ENCODE measurements around the gene RAPGEF5.

RAPGEF5 gene

GRCh38 chr7:22393913-22394729, 37.2 kb upstream of the RAPGEF5 start:
- H3K9me3 ChIP-seq: no peaks in the 10 kb centered on the region
- H3K36me3 ChIP-seq (replicated peaks): no peaks in the 10 kb centered on the region
- DNase-seq (ENCODE audit: low spot score in 2 of 2): no peak
- no peak overlapping the region for H3K4me3 ChIP-seq
- no peaks in the 10 kb centered on the region for H3K27me3 ChIP-seq (ENCODE audit: low read depth)
- in situ Hi-C loops (cut with MboI; ENCODE audit: low sequenced_read_pairs): no loop called here
- no peaks in the 10 kb centered on the region for H3K4me1 ChIP-seq

GRCh38 chr7:22390516-22390915, 33.6 kb upstream of the RAPGEF5 start:
- no peak overlapping the region for H3K4me3 ChIP-seq
- no peak for DNase-seq (ENCODE audit: low spot score in 2 of 2)
- no peaks in the 10 kb centered on the region for H3K36me3 ChIP-seq (replicated peaks)
- H3K4me1 ChIP-seq: no peaks in the 10 kb centered on the region
- in situ Hi-C loops (cut with MboI; ENCODE audit: low sequenced_read_pairs): no loop called here
- H3K9me3 ChIP-seq: no peaks in the 10 kb centered on the region
- H3K27me3 ChIP-seq (ENCODE audit: low read depth): no peaks in the 10 kb centered on the region

- no peaks in the 10 kb centered on the region for H3K36me3 ChIP-seq (replicated peaks)
- no peaks in the 10 kb centered on the region for H3K27me3 ChIP-seq (ENCODE audit: low read depth)
- H3K9me3 ChIP-seq: no peaks in the 10 kb centered on the region
- DNase-seq (ENCODE audit: low spot score in 2 of 2): no peak
- in situ Hi-C loops (cut with MboI; ENCODE audit: low sequenced_read_pairs): no loop called here
- H3K4me1 ChIP-seq: no peaks in the 10 kb centered on the region
- no peak overlapping the region for H3K4me3 ChIP-seq
Measured at GRCh38 chr7:22389892-22390291, 32.9 kb upstream of the RAPGEF5 start.

DNA sequence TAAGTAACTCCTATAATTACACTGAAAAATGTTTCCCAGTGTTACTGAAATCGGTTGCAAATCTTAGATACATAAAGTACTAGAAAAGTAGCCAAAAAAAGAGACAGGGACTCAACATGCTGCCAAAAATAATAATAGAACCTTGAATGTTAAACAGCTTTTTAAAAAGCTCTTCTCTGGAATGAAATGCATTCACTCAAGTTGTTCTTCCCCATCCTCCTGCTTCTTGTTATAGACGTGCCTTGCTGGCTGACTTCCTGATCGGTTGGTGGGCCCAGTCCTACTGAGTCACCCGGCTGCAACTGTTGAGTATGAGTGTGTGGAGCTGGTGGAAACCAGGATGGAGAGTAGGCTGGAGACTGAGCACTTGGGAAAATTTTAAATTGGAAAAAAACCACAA, 30.6 kb upstream of the RAPGEF5 start:
- H3K9me3 ChIP-seq: no peaks in the 10 kb centered on the region
- H3K36me3 ChIP-seq (replicated peaks): no peaks in the 10 kb centered on the region
- no peaks in the 10 kb centered on the region for H3K27me3 ChIP-seq (ENCODE audit: low read depth)
- H3K4me3 ChIP-seq: no peak overlapping the region
- no peak for DNase-seq (ENCODE audit: low spot score in 2 of 2)
- H3K4me1 ChIP-seq: peaks cover 5% of the 10 kb centered on the region
- in situ Hi-C loops (cut with MboI; ENCODE audit: low sequenced_read_pairs): no loop called here

GRCh38 chr7:22386865-22387264, 29.9 kb upstream of the RAPGEF5 start:
- Histone ChIP-seq H3K9me3 (no peaks in the 10 kb centered on the region), H3K27me3 (ENCODE audit: low read depth) (no peaks in the 10 kb centered on the region), H3K4me3 (no peak overlapping the region), H3K36me3 (replicated peaks) (no peaks in the 10 kb centered on the region), H3K4me1 (peaks cover 7% of the 10 kb centered on the region)
- in situ Hi-C loops (cut with MboI; ENCODE audit: low sequenced_read_pairs): no loop called here
- no peak for DNase-seq (ENCODE audit: low spot score in 2 of 2)

DNA sequence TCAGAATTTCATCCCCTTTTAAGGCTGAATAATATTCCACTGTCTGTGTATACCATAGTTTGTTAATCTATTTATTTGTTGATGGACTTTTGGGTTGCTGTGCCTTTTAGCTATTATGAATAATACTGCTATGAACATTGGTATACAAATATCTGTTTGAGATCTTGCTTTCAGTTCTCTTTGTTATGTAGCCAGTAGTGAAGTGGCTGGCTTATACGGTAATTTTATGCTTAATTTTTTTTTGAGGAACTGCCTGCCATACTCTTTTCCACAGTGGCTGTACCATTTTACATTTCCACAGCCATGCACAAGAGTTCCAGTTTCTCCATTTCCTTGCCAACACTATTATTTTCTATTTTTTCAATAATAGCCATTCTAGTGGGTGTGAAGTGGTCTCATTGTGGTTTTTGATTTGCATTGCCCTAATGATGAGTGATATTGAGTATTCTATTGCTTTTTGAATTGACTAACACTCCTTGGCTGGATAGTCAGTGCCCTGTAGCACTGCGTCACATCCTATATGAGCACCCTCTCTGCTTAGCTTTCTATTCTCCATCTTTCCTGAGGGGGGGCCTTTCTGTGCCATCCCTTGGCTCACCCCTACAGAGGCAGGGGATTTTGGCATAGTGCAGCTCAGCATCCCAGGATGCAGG, 29.4 kb upstream of the RAPGEF5 start:
- peaks cover 7% of the 10 kb centered on the region for H3K4me1 ChIP-seq
- H3K27me3 ChIP-seq (ENCODE audit: low read depth): no peaks in the 10 kb centered on the region
- no peaks in the 10 kb centered on the region for H3K36me3 ChIP-seq (replicated peaks)
- in situ Hi-C loops (cut with MboI; ENCODE audit: low sequenced_read_pairs): no loop called here
- DNase-seq (ENCODE audit: low spot score in 2 of 2): no peak
- no peak overlapping the region for H3K4me3 ChIP-seq
- no peaks in the 10 kb centered on the region for H3K9me3 ChIP-seq

- no peaks in the 10 kb centered on the region for H3K27me3 ChIP-seq (ENCODE audit: low read depth)
- DNase-seq (ENCODE audit: low spot score in 2 of 2): no peak
- in situ Hi-C loops (cut with MboI; ENCODE audit: low sequenced_read_pairs): no loop called here
- H3K36me3 ChIP-seq (replicated peaks): no peaks in the 10 kb centered on the region
- H3K4me1 ChIP-seq: peaks cover 7% of the 10 kb centered on the region
- no peak overlapping the region for H3K4me3 ChIP-seq
- no peaks in the 10 kb centered on the region for H3K9me3 ChIP-seq
Measured at GRCh38 chr7:22385326-22385725, 28.4 kb upstream of the RAPGEF5 start.

GRCh38 chr7:22380333-22380732, 23.4 kb upstream of the RAPGEF5 start:
- H3K36me3 ChIP-seq (replicated peaks): no peaks in the 10 kb centered on the region
- in situ Hi-C loops (cut with MboI; ENCODE audit: low sequenced_read_pairs): no loop called here
- DNase-seq (ENCODE audit: low spot score in 2 of 2): no peak
- H3K4me1 ChIP-seq: peaks cover 7% of the 10 kb centered on the region
- no peaks in the 10 kb centered on the region; the same call in 1 of the 2 replicates for H3K27me3 ChIP-seq (ENCODE audit: low read depth)
- no peaks in the 10 kb centered on the region for H3K9me3 ChIP-seq
- no peak overlapping the region for H3K4me3 ChIP-seq

GRCh38 chr7:22378199-22378980, 21.4 kb upstream of the RAPGEF5 start:
- no peak for DNase-seq (ENCODE audit: low spot score in 2 of 2)
- H3K27me3 ChIP-seq (ENCODE audit: low read depth): no peaks in the 10 kb centered on the region; the same call in 1 of the 2 replicates
- H3K4me3 ChIP-seq: no peak overlapping the region
- H3K4me1 ChIP-seq: peaks cover 7% of the 10 kb centered on the region
- in situ Hi-C loops (cut with MboI; ENCODE audit: low sequenced_read_pairs): no loop called here
- no peaks in the 10 kb centered on the region for H3K36me3 ChIP-seq (replicated peaks)
- no peaks in the 10 kb centered on the region for H3K9me3 ChIP-seq

GRCh38 chr7:22377703-22378102, 20.7 kb upstream of the RAPGEF5 start:
- no peak overlapping the region for H3K4me3 ChIP-seq
- peaks cover 9% of the 10 kb centered on the region for H3K4me1 ChIP-seq
- no peaks in the 10 kb centered on the region for H3K36me3 ChIP-seq (replicated peaks)
- no peak for DNase-seq (ENCODE audit: low spot score in 2 of 2)
- H3K27me3 ChIP-seq (ENCODE audit: low read depth): no peaks in the 10 kb centered on the region; the same call in 1 of the 2 replicates
- no peaks in the 10 kb centered on the region for H3K9me3 ChIP-seq
- in situ Hi-C loops (cut with MboI; ENCODE audit: low sequenced_read_pairs): no loop called here

DNA sequence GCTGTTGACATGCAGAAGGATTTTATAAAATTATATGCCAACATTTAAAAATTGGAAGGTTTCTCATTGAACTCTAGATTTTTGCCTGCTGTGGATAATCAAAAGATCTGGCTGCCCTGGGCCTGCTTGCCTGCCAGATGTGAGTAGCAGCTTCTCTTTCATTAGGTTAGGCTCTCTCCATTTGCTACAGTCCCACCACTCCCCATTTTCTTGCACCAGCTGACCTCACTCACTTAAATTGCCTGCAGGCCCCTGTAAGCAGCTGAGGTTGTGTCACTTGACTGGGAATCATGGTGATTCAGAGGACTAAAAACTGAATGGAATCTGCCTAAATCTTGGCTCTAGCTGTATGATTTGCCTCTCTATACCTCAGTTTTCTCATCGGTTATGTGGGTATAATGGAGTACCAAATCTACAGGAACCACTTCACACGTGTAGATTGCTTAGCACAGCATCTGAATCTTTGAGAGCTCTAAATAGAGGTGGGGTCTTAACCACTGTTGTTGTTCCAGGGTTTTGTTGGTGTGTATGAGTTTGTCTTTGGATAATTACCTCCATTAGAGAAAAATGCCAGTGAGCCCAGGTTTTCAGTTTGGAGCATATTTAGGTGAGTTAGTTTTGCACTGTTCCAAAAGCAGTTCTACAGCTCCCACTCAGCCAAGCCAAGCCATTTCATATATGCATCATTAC, 18.6 kb upstream of the RAPGEF5 start:
- H3K27me3 ChIP-seq (ENCODE audit: low read depth): no peaks in the 10 kb centered on the region; the same call in 1 of the 2 replicates
- in situ Hi-C loops (cut with MboI; ENCODE audit: low sequenced_read_pairs): no loop called here
- H3K4me1 ChIP-seq: peaks cover 21% of the 10 kb centered on the region
- H3K9me3 ChIP-seq: no peaks in the 10 kb centered on the region
- no peak overlapping the region for H3K4me3 ChIP-seq
- H3K36me3 ChIP-seq (replicated peaks): no peaks in the 10 kb centered on the region
- no peak for DNase-seq (ENCODE audit: low spot score in 2 of 2)

- Histone ChIP-seq H3K4me1 (peaks cover 35% of the 10 kb centered on the region), H3K27me3 (ENCODE audit: low read depth) (no peaks in the 10 kb centered on the region; the same call in 1 of the 2 replicates), H3K36me3 (replicated peaks) (no peaks in the 10 kb centered on the region), H3K4me3 (no peak overlapping the region), H3K9me3 (no peaks in the 10 kb centered on the region)
- in situ Hi-C loops (cut with MboI; ENCODE audit: low sequenced_read_pairs): no loop called here
- no peak for DNase-seq (ENCODE audit: low spot score in 2 of 2)
Measured at GRCh38 chr7:22373911-22374310, 17.0 kb upstream of the RAPGEF5 start.

GRCh38 chr7:22373388-22373787, 16.4 kb upstream of the RAPGEF5 start:
- Histone ChIP-seq H3K9me3 (no peaks in the 10 kb centered on the region), H3K27me3 (ENCODE audit: low read depth) (no peaks in the 10 kb centered on the region; the same call in 1 of the 2 replicates), H3K36me3 (replicated peaks) (no peaks in the 10 kb centered on the region), H3K4me1 (peaks cover 35% of the 10 kb centered on the region), H3K4me3 (no peak overlapping the region)
- in situ Hi-C loops (cut with MboI; ENCODE audit: low sequenced_read_pairs): no loop called here
- DNase-seq (ENCODE audit: low spot score in 2 of 2): no peak

Data from HAP-1 (cell line).